Stomach (tissue), 4 donors: ENCODE measurements around the gene OR4E2.

Experiments used
- CTCF ChIP-seq, 7 experiments: fragments of 450-650 bp in 4 of 7; fragments of 200-600 bp in 3 of 7; sonication (generic) in 3 of 7; IDR thresholded peaks; one replicate each; pipeline ENCODE4 v1.5.1; 2016 to 2019; ENCODE audit warnings: antibody characterized with exemption in 7 of 7, control low read depth in 2 of 7, mild to moderate bottlenecking in 1 of 7
- EP300 ChIP-seq: sonication (generic); formaldehyde crosslinking; IDR thresholded peaks from one replicate; pipeline ENCODE4 v1.6.1; 2017; ENCODE audit warnings: antibody characterized with exemption
- POLR2A ChIP-seq, 4 donors: fragments of 450-650 bp; IDR thresholded peaks; one replicate each; pipeline ENCODE4 v1.6.1; 2016; ENCODE audit warnings: antibody characterized with exemption in 4 of 4, control low read depth in 2 of 4, mild to moderate bottlenecking in 1 of 4, moderate library complexity in 1 of 4
- POLR2AphosphoS5 ChIP-seq, 3 donors: sonication (generic); formaldehyde crosslinking; IDR thresholded peaks; one replicate each; pipeline ENCODE4 v1.6.1; 2016; ENCODE audit warnings: antibody characterized with exemption in 3 of 3

DNA sequence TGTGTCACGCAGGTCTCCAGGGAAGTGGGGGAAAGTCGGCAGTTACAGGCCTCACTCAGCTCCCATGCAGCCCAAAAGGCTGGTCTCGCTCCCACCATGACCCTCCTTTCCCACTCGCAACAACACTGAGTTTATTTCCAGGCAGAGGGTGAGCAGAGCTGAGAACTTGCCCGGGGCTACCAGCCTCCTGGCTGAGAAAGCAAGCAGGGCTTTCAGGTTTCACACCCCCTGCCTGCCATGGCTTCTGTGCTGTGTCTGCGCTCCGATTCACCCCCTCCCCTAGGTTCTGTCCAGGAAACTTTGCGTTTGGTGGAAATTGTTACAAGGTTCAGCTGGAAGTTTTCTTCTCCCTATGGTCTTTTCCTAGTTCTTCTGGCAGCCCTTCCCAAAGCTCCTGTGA is 36.0 kb upstream of the OR4E2 start:
- no peak for TF ChIP-seq POLR2A (IDR thresholded peaks at IDR 0.05)
- no peak for TF ChIP-seq CTCF (IDR thresholded peaks at IDR 0.05)
- no peak for TF ChIP-seq EP300
- no peak for TF ChIP-seq POLR2AphosphoS5 (IDR thresholded peaks at IDR 0.05)
